ENCODE data around the gene CALB2.

CALB2 gene

DNA sequence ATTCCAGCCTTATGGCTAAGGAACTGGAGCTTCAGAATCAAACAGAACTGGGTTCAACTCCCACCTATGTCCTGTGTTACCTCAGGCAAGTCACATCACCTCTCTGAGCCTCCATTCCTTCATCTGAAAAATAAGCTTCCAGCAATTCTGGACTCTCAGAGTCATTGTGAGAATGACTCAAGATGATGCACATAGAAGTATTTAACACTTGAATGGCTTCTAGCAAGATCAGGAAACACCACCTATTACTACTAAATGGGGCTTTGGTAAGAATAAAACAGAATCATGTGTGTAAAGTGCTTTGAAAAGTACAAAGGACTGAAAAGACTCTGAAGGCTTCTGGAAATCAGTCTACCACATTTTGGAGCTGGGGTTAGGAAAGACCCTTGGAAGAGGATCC lies 30.8 kb upstream of the CALB2 start:
- TF ChIP-seq, protein P1, sequence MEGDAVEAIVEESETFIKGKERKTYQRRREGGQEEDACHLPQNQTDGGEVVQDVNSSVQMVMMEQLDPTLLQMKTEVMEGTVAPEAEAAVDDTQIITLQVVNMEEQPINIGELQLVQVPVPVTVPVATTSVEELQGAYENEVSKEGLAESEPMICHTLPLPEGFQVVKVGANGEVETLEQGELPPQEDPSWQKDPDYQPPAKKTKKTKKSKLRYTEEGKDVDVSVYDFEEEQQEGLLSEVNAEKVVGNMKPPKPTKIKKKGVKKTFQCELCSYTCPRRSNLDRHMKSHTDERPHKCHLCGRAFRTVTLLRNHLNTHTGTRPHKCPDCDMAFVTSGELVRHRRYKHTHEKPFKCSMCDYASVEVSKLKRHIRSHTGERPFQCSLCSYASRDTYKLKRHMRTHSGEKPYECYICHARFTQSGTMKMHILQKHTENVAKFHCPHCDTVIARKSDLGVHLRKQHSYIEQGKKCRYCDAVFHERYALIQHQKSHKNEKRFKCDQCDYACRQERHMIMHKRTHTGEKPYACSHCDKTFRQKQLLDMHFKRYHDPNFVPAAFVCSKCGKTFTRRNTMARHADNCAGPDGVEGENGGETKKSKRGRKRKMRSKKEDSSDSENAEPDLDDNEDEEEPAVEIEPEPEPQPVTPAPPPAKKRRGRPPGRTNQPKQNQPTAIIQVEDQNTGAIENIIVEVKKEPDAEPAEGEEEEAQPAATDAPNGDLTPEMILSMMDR (conservative IDR thresholded peaks at IDR 0.05; ENCODE audit: low read depth, low read length), result no peak
- H3K79me2 ChIP-seq (ENCODE audit: insufficient read depth, low read depth), result no peaks in the 10 kb centered on the region
- H2AFZ ChIP-seq (ENCODE audit: low read depth), result no peak overlapping the region
- no peaks in the 10 kb centered on the region for H3K4me1 ChIP-seq (ENCODE audit: low read depth, poor library complexity, severe bottlenecking)
- no peaks in the 10 kb centered on the region for H4K20me1 ChIP-seq (ENCODE audit: insufficient read depth)
- H3K9ac ChIP-seq, result no peak overlapping the region
- H3K36me3 ChIP-seq (ENCODE audit: insufficient read depth), result no peaks in the 10 kb centered on the region
- H3K4me3 ChIP-seq (IDR thresholded peaks at IDR 0.05; ENCODE audit: insufficient read depth, low read depth, low read length), result no peak overlapping the region
- no peak overlapping the region for H3K4me2 ChIP-seq
- no peak overlapping the region for H3K27ac ChIP-seq
- H3K27me3 ChIP-seq (ENCODE audit: insufficient read depth, low read depth), result no peaks in the 10 kb centered on the region

DNA sequence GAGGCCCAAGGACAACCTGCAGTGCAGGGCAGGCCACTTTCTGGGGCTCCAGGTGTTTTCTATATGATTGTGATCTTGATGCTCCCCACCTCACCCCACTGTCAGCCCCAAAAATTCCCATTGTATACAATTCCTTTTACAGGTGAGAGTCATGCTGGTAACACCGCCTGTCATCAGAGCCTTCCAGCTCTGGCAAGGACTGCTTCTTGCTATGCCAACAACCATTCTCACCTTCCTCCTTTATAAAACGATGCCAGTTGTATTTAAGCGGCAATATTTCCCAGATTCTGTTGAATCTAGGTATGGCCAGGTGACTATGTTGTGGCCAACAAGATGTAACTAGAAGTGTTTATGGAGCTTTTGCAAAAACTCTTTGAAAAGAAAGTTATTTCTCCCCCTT lies 30.4 kb upstream of the CALB2 start:
- Histone ChIP-seq H3K79me2 (ENCODE audit: insufficient read depth, low read depth) (no peaks in the 10 kb centered on the region), H3K4me3 (IDR thresholded peaks at IDR 0.05; ENCODE audit: insufficient read depth, low read depth, low read length) (no peak overlapping the region), H2AFZ (ENCODE audit: low read depth) (no peak overlapping the region), H3K27me3 (ENCODE audit: insufficient read depth, low read depth) (no peaks in the 10 kb centered on the region), H3K36me3 (ENCODE audit: insufficient read depth) (no peaks in the 10 kb centered on the region), H3K4me2 (no peak overlapping the region), H3K27ac (no peak overlapping the region), H3K4me1 (ENCODE audit: low read depth, poor library complexity, severe bottlenecking) (no peaks in the 10 kb centered on the region), H3K9ac (no peak overlapping the region), H4K20me1 (ENCODE audit: insufficient read depth) (no peaks in the 10 kb centered on the region)
- TF ChIP-seq, protein P1 (conservative IDR thresholded peaks at IDR 0.05; ENCODE audit: low read depth, low read length), result no peak

DNA sequence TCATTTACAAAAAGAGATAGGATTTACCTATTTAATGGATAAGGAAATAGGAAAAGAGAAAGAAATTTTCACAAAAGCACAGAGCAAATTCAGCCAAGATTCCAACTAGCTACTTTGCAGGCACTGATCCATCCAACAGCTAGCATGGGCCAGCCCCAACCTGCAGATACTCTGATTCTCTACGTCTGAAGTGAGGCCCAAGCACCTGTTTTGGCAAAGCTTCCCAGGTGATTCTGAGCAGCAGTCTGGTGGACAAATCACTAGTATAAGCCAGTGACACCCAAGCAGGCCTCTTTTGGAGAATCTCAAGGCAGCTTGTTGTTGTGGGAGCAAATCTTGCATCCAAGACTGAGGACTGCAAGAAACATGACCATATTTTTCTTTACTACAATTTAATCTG lies 20.9 kb upstream of the CALB2 start:
- no peaks in the 10 kb centered on the region for H4K20me1 ChIP-seq (ENCODE audit: insufficient read depth)
- no peak overlapping the region for H3K4me3 ChIP-seq (IDR thresholded peaks at IDR 0.05; ENCODE audit: insufficient read depth, low read depth, low read length)
- TF ChIP-seq, protein P1 (conservative IDR thresholded peaks at IDR 0.05; ENCODE audit: low read depth, low read length), result no peak
- no peak overlapping the region for H3K27ac ChIP-seq
- H3K4me2 ChIP-seq, result no peak overlapping the region
- no peak overlapping the region for H3K9ac ChIP-seq
- no peaks in the 10 kb centered on the region for H3K27me3 ChIP-seq (ENCODE audit: insufficient read depth, low read depth)
- H2AFZ ChIP-seq (ENCODE audit: low read depth), result no peak overlapping the region
- H3K4me1 ChIP-seq (ENCODE audit: low read depth, poor library complexity, severe bottlenecking), result no peaks in the 10 kb centered on the region
- no peaks in the 10 kb centered on the region for H3K36me3 ChIP-seq (ENCODE audit: insufficient read depth)
- no peaks in the 10 kb centered on the region for H3K79me2 ChIP-seq (ENCODE audit: insufficient read depth, low read depth)

DNA sequence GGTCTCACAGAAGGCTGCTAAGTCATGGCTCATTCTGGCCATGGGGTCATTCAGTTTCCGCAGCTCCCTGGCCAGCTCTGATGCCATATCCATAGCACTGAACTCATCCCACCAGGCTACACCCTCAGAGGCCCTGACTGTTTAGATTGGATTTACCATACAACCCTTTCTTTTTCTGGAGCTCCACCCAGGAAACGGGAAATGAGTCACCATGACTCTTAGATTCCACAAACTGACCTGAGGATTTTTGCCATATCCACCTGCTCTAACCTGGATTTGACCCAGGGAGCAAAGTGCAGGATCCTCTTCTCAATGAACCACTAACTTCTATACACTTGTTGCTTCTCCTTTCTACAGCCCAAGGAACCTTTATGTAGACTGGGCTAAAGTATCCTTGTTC lies 20.3 kb upstream of the CALB2 start:
- Histone ChIP-seq H3K27me3 (ENCODE audit: insufficient read depth, low read depth) (no peaks in the 10 kb centered on the region), H3K4me1 (ENCODE audit: low read depth, poor library complexity, severe bottlenecking) (no peaks in the 10 kb centered on the region), H3K9ac (no peak overlapping the region), H3K36me3 (ENCODE audit: insufficient read depth) (no peaks in the 10 kb centered on the region), H3K4me2 (no peak overlapping the region), H3K27ac (no peak overlapping the region), H2AFZ (ENCODE audit: low read depth) (no peak overlapping the region), H4K20me1 (ENCODE audit: insufficient read depth) (no peaks in the 10 kb centered on the region), H3K4me3 (IDR thresholded peaks at IDR 0.05; ENCODE audit: insufficient read depth, low read depth, low read length) (no peak overlapping the region), H3K79me2 (ENCODE audit: insufficient read depth, low read depth) (no peaks in the 10 kb centered on the region)
- TF ChIP-seq, protein P1 (conservative IDR thresholded peaks at IDR 0.05; ENCODE audit: low read depth, low read length), result no peak

DNA sequence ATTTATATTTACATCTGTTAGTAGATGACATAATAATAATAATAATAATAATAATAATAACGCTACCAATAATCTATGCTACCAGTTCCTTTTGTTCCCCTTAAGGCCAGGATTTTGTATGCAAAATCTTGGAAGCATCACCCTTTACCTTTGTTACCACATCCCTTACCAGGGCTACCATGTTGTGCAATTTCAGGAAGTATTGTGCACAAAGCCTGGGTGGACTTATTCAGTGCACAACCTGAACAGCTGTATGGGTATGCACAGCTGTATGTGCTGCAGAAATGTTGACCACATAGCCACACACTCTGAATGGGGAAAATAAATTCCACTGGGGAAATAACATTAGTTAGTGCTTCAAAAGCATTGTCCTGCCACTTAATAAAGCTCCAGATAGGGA lies 19.9 kb upstream of the CALB2 start:
- H2AFZ ChIP-seq (ENCODE audit: low read depth), result no peak overlapping the region
- H4K20me1 ChIP-seq (ENCODE audit: insufficient read depth), result no peaks in the 10 kb centered on the region
- no peaks in the 10 kb centered on the region for H3K79me2 ChIP-seq (ENCODE audit: insufficient read depth, low read depth)
- H3K4me3 ChIP-seq (IDR thresholded peaks at IDR 0.05; ENCODE audit: insufficient read depth, low read depth, low read length), result no peak overlapping the region
- H3K36me3 ChIP-seq (ENCODE audit: insufficient read depth), result no peaks in the 10 kb centered on the region
- TF ChIP-seq, protein P1 (conservative IDR thresholded peaks at IDR 0.05; ENCODE audit: low read depth, low read length), result no peak
- H3K4me1 ChIP-seq (ENCODE audit: low read depth, poor library complexity, severe bottlenecking), result no peaks in the 10 kb centered on the region
- H3K9ac ChIP-seq, result no peak overlapping the region
- no peak overlapping the region for H3K27ac ChIP-seq
- no peaks in the 10 kb centered on the region for H3K27me3 ChIP-seq (ENCODE audit: insufficient read depth, low read depth)
- no peak overlapping the region for H3K4me2 ChIP-seq
